LoVo (cell line): ENCODE data around the gene EDIL3.
"Not testable (repeated sequence)": the region's sequence is repeated elsewhere in the genome, so short reads cannot be mapped to it uniquely, and the experiment has no call there.

Source experiments
- DNase-seq: peaks from one replicate; pipeline ENCODE4 v3.0.0-alpha.2; 2016; ENCODE audit warnings: low spot score

EDIL3 gene

DNA sequence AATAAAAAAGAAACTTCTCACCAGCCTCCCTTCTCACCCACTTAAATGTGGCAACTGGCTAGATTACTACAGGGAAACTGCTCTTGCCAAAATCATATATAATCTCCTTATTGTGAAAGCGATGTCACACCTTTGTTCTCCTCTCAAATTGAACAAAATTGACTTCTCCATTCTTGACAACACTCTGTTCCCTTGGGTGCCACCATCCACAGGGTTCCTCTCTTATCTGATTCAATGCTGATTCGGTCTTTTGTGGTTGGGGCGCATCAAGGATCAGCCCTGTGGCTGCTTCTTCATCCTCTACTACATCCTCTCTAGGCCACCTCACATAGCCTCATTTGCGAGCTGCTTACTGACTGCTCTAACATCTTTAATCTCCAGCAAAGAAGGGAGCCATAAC is 86.1 kb downstream of the EDIL3 start:
- no peak for DNase-seq

GRCh38 chr5:84297641-84298040 is 87.0 kb downstream of the EDIL3 start:
- DNase-seq = not testable (repeated sequence)

DNA sequence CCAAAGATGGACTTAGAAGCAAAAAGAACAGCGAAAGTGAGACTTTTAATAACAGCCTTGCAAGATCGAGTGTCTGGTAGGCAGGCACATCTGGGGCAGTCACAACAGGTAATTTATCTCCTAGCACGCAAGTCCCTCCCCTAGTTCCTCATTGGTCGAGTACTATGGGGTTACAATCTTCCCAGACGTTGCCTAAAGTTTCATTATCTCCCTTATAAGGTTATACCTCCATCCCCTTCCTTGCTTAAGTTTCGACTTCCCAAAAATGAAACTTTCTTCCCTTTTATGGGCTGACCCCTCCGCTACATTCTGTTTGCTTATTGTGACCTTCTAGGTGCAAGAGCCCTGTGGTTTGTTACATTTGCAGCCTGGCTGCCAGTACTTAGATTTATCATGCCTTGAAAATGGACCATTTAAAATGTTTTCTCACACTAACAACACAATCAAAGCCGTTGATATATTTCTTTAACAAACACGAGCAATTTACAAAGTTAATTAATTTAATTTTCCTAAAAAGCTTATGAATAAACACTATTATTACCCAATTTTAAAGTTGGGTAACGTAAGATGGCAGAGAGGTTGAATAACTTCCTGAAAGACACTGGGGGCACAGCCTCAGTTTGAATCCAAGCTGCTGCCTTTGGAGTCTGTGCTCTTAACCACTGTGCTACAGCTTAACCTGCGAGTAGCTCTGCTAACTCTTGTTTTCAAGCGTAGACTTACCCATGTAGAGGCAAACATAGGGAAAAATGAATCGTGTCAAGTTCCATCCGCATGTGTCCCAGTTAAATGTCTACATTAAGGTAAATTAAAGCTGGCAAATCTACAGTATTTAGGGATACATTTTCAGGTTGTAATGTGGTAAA is 91.7 kb downstream of the EDIL3 start:
- no peak for DNase-seq

DNA sequence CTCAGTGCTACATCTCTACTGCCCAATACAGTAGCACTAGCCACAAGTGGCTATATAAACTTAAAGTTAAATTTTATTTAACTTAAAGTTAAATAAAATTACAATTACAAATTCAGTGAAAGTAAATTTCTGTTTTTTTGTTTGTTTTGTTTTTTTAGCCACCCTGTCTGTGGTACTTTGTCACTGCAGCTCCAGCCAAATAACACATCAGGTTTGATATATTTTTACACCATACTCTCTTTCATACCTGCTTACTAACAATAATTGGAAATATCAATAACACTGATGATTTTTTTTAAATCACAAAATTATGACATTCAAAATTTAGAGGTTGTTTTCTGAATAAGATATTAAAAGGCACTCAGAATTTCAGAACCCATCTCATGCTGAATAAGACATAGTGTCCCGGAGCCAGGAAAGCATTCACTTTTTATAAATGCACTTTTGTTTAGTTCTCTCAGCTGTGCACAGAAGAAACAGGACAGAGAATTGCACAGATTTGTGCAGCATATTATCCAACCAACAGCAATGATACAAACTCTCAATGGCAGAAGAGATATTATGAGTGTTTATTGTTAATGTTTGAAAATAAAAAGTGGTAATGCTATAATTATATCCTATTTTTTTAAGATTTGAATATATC is 92.6 kb downstream of the EDIL3 start:
- no peak for DNase-seq

DNA sequence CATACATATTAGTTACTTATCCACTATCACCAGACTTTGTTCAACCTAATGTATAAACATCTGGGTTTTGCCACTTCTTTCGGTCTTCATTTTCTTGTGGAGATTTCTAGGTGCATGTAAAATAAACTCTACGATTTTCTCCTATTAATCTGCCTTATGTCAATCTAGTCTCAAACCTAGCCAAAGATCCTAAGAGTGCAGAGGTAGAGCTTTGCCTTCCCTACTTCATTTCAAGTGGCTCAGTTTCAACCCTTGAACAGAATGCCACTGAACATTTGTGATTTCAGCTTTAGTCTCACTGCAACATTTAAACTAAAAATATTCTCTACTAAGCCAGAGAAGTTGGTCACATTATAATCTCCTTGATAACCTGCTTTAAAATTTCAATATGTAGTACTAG is 94.0 kb downstream of the EDIL3 start:
- DNase-seq = no peak

DNA sequence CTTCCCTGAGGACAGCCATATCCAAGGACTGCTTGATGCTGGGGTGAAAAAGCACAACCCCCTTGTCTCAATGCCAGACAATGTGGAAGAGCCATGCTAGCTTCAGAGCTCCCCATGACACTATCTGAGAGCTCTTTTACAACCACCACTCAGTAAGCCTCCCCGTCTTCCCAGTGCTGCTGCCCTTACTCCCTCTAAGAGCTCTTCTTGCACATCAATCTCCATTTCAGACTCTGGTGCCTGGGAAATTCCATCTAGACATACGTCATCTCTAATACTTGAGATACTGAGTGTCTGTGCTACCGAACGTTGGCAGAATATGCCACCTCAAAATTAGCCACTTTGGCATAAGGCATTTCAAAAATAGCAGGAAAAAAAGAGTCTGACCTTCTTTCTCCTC is 94.5 kb downstream of the EDIL3 start:
- DNase-seq = no peak

DNA sequence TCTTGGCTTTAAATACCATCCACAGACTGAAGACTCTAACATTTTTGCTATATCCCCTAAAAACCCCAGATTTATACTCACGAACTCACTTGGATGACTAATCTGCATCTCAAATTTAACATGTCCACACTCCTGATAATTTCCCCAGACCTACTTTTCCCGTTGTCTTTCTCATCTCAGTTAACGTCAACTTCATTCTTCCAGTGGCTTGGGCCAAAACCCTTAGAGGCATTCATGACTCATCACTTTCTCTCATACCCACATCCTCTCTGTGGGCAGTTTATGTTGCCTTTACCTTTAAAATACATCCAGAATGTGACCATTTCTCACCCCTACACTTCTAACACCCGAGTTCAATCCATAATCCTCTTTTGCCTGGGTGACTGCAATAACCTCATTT is 96.7 kb downstream of the EDIL3 start:
- peak; percentile 15 for DNase-seq

GRCh38 chr5:84286662-84287061 is 98.0 kb downstream of the EDIL3 start:
- DNase-seq = no peak

- DNase-seq = no peak
Measured at GRCh38 chr5:84285641-84286637, 98.7 kb downstream of the EDIL3 start.

GRCh38 chr5:84281383-84281782 is 103.3 kb downstream of the EDIL3 start:
- DNase-seq = no peak

DNA sequence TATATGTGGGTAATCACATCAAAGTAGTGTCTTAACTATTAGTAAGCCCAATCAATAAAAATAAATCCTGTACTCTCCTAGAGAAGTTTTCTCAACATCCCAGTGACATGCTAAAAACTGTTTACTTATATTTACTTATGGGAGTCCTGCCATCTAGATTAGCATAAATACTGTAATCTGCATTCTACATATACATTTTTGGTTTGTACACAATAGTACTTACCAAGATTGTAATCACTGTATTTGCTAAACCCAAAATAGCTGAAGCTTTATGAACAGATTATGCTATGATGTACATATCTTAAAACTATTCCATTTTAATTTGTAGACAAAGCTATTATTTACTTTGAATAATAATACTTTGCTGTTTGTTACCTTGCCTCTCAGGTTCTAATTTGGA is 105.4 kb downstream of the EDIL3 start:
- no peak for DNase-seq

GRCh38 chr5:84275609-84276008 is 109.1 kb downstream of the EDIL3 start:
- DNase-seq = no peak

- peak; percentile 34 for DNase-seq
Measured at GRCh38 chr5:84274585-84275468, 109.9 kb downstream of the EDIL3 start.

- DNase-seq = no peak
Measured at GRCh38 chr5:84273517-84273883, 111.2 kb downstream of the EDIL3 start.

GRCh38 chr5:84272771-84273516 is 111.7 kb downstream of the EDIL3 start:
- no peak for DNase-seq

- no peak for DNase-seq
Measured at GRCh38 chr5:84265739-84266550, 118.7 kb downstream of the EDIL3 start.

GRCh38 chr5:84265130-84265529 is 119.5 kb downstream of the EDIL3 start:
- DNase-seq = no peak

DNA sequence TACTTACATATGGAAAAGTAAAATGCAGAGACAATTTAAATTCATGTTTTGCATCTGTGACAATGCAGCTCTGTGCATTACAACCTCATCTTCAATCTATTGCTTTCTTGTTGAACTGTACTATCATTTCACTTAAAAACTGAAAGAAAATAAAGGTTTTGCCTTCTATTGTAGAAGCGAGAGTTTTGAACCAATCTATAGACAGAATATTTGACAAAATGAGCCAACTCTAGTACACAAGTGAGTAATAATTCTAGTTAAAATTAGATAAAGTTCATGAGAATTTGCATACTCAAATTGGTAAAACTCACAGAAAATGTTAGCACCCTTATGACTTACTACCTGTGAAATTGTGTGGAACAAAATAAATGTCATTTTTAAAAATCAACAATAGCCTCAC is 123.7 kb downstream of the EDIL3 start:
- DNase-seq = no peak

- DNase-seq = no peak
Measured at GRCh38 chr5:84260140-84260539, 124.5 kb downstream of the EDIL3 start.
